ENCODE results near the gene KIAA1755.

- no peak for TF ChIP-seq CTCF (IDR thresholded peaks at IDR 0.05; ENCODE audit: low read depth, low read length)
- no peak for TF ChIP-seq EZH2phosphoT487 (IDR thresholded peaks at IDR 0.05; ENCODE audit: low read depth)
Measured at GRCh38 chr20:38219006-38219950, 41.3 kb downstream of the KIAA1755 start.
